Cardiac muscle cell (in vitro differentiated cells and primary cell): ENCODE measurements around the gene FBXO10. TPM values are rescaled to one million over a fixed set of nuclear protein-coding genes. Genes with fewer than 3 reads are reported as not detected.

Source experiments
- DNase-seq, 2 donors: peaks; one replicate each; pipeline versions ENCODE4 v3.0.0 to v3.0.0-alpha.2; 2010 to 2017; ENCODE audit warnings: low read depth in 1 of 2, low spot score in 1 of 2
- H3K27ac ChIP-seq: fragments of 200-600 bp; sonication (generic); 2 replicates; pipeline ENCODE4 v1.5.1; 2016
- H3K27me3 ChIP-seq: fragments of 200-600 bp; sonication (generic); 2 replicates; pipeline ENCODE4 v1.6.0; 2016; ENCODE audit warnings: control low read depth
- H3K36me3 ChIP-seq: fragments of 200-600 bp; sonication (generic); 2 replicates; pipeline ENCODE4 v1.5.1; 2016; ENCODE audit warnings: control low read depth
- H3K4me1 ChIP-seq: fragments of 200-600 bp; sonication (generic); 2 replicates; pipeline ENCODE4 v1.8.1; 2017; ENCODE audit warnings: low read depth, mild to moderate bottlenecking, mixed run types
- H3K4me3 ChIP-seq: fragments of 200-600 bp; sonication (generic); 2 replicates; pipeline ENCODE4 v1.5.1; 2016; ENCODE audit warnings: mild to moderate bottlenecking
- H3K9me3 ChIP-seq: fragments of 200-600 bp; sonication (generic); 2 replicates; pipeline ENCODE4 v1.5.1; 2017; ENCODE audit warnings: low read depth, mild to moderate bottlenecking, control low read depth
- polyA plus RNA-seq: library from polyadenylated mRNA; unstranded; fragments of >200 nt; fragmentation: Nextera tagmentation; extraction: Ambion mirVana; gene quantifications from 2 replicates; pipeline ENCODE4 v1.2.1, GENCODE V29; 2016
- total RNA-seq: library from RNA; depleted of rRNA; stranded (reverse); fragments of >200 nt; gene quantifications from 2 replicates; pipeline ENCODE4 v1.2.3, GENCODE V29; 2016
- TF ChIP-seq, protein P1 (sequence below): IDR thresholded peaks from 2 replicates; pipeline ENCODE4 v1.5.1; 2012; ENCODE audit warnings: low read depth, mild to moderate bottlenecking, low read length

Gene FBXO10
- total and polyA plus RNA-seq, 2 experiments from 2014 or later, result 10.6 to 19.8 TPM

DNA sequence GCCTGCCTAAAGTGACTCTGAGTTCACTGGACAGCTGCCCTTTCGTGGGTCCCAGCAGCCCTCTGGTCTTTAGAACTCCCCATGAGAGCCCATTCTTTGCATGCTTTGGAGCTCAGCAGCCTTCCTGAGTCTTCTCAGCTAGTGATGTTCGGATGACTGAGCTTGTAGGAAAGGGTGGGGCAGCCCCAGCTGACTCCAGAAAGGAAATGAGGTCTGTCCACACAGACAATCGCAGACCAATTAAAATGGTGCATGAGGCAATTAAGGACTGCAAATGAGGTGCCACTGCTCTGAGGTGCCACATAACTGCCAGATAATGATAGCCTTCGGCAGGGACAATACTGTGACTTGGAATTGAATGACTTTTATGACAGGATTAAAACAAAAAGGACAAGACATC lies 41.7 kb upstream of the FBXO10 start:
- H3K4me3 ChIP-seq, result no peak overlapping the region
- no peak overlapping the region for H3K27ac ChIP-seq
- TF ChIP-seq, protein P1, sequence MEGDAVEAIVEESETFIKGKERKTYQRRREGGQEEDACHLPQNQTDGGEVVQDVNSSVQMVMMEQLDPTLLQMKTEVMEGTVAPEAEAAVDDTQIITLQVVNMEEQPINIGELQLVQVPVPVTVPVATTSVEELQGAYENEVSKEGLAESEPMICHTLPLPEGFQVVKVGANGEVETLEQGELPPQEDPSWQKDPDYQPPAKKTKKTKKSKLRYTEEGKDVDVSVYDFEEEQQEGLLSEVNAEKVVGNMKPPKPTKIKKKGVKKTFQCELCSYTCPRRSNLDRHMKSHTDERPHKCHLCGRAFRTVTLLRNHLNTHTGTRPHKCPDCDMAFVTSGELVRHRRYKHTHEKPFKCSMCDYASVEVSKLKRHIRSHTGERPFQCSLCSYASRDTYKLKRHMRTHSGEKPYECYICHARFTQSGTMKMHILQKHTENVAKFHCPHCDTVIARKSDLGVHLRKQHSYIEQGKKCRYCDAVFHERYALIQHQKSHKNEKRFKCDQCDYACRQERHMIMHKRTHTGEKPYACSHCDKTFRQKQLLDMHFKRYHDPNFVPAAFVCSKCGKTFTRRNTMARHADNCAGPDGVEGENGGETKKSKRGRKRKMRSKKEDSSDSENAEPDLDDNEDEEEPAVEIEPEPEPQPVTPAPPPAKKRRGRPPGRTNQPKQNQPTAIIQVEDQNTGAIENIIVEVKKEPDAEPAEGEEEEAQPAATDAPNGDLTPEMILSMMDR, result no peak
- no peaks in the 10 kb centered on the region for H3K9me3 ChIP-seq
- no peaks in the 10 kb centered on the region for H3K4me1 ChIP-seq
- DNase-seq, result peak in 1 of 2 donors; percentile 3
- no peaks in the 10 kb centered on the region for H3K36me3 ChIP-seq
- peaks cover 4% of the 10 kb centered on the region for H3K27me3 ChIP-seq

DNA sequence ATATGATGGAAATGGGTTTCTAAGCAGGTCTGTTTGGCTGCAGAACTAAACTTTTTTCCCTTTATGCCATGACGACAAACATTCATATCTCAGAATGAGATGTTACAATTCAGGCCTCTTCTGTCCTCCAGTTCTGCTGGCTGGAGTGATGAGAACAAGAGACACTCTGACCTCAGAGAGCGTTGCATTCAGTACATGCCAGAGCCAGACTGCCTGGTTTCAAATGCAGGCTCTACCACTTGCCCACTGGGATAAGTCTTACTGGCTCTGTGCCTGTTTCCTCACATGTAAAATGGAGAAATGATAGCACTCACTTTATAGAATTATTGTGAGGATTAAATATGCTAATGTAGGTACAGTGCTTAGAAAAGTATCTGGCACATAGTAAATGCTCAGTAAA lies 41.0 kb upstream of the FBXO10 start:
- DNase-seq, result no peak
- peaks cover 8% of the 10 kb centered on the region for H3K27me3 ChIP-seq
- H3K4me1 ChIP-seq, result no peaks in the 10 kb centered on the region
- no peaks in the 10 kb centered on the region for H3K9me3 ChIP-seq
- H3K27ac ChIP-seq, result no peak overlapping the region
- H3K36me3 ChIP-seq, result no peaks in the 10 kb centered on the region
- TF ChIP-seq, protein P1, result no peak
- H3K4me3 ChIP-seq, result no peak overlapping the region

DNA sequence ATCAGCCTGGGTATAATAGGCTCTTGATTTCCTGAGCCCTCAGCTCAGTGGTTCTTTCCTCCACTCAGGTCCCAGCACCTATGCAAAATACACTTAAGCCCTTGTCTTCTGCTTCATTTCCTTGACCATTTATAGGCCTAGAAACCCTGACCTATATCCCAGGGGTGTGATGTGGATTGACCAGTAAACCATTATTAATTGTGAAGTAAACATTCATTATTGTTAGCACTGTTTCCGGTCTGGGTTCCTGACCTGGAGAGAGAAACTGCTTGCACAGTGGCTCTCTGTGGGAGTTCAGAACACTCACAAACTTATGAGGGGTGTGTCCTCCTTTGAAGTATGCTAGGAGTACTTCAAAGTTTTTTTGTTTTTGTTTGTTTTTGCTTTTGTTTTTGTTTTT lies 35.8 kb upstream of the FBXO10 start:
- Histone ChIP-seq H3K4me1 (no peaks in the 10 kb centered on the region), H3K27me3 (peaks cover 13% of the 10 kb centered on the region)
- TF ChIP-seq, protein P1, result no peak

DNA sequence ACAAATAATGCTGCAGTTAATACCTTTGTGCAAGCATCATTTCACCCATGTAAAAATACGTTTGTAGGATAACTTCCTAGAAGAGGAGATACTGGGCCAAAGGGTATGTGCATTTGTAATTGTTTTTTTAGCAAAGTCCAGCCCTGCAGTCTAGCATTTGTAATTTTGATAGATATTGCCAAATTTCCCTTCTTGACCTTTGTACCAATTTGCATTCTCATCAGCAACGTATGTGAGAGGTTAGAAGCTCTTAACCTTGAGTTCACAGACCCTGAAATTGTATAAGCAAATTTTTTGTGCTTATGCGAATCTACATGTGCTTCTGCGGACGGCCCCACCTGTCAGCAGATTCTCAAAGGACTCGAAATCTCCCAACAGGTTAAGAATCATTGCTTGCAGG lies 34.8 kb upstream of the FBXO10 start:
- Histone ChIP-seq H3K9me3 (no peaks in the 10 kb centered on the region), H3K27ac (no peak overlapping the region), H3K36me3 (no peaks in the 10 kb centered on the region), H3K27me3 (peaks cover 15% of the 10 kb centered on the region), H3K4me1 (no peaks in the 10 kb centered on the region), H3K4me3 (no peak overlapping the region)
- DNase-seq, result no peak
- TF ChIP-seq, protein P1, result no peak

More for the DNA sequence above, 35.8 kb upstream of the FBXO10 start:
- DNase-seq, result no peak
- no peaks in the 10 kb centered on the region for H3K36me3 ChIP-seq
- no peaks in the 10 kb centered on the region for H3K9me3 ChIP-seq
- H3K4me3 ChIP-seq, result no peak overlapping the region
- H3K27ac ChIP-seq, result no peak overlapping the region

DNA sequence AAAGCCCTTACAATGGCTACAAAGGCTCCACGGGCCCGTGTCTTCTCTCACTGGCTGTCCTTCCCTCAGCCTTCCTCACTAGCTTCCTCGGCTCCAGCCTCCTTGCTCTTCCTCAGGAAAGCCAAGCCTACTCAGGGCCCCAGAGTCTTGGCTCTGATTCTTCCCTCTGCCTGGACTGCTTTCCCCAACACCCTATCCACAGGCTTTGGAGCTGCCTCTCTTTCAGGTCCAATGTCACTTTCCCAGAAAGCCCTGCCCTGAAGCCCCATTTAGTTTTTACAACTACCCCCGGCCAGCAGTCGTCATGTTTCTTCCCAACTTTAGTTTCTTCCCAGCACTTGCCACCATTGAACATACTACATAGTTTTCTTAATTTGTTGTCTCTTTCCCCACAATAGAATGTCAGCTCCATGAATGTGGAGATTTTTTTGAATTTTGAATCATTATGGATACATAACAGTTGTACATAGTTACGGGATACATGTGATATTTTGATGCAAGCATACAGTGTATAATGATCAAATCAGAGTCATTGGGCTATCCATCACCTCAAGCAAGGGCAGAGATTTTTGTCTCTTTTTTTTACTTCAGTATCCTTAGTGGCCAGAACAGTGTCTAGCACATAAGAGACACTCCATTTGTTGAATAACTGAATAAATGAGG lies 33.7 kb upstream of the FBXO10 start:
- H3K36me3 ChIP-seq, result no peaks in the 10 kb centered on the region
- H3K27ac ChIP-seq, result no peak overlapping the region
- peaks cover 26% of the 10 kb centered on the region for H3K27me3 ChIP-seq
- no peak overlapping the region for H3K4me3 ChIP-seq
- H3K9me3 ChIP-seq, result no peaks in the 10 kb centered on the region
- DNase-seq, result no peak
- no peaks in the 10 kb centered on the region for H3K4me1 ChIP-seq
- TF ChIP-seq, protein P1, result no peak
